GM20000 (cell line): ENCODE data around the gene TMC5.
"Not testable (repeated sequence)": the region's sequence is repeated elsewhere in the genome, so short reads cannot be mapped to it uniquely, and the experiment has no call there.

ENCODE experiments used
- DNase-seq: peaks from one replicate; pipeline ENCODE4 v3.0.0; 2012; ENCODE audit warnings: low spot score
- TF ChIP-seq, protein P1 (sequence below): IDR thresholded peaks from 2 replicates; pipeline ENCODE4 v1.5.1; 2012; ENCODE audit warnings: mild to moderate bottlenecking, control low read depth; ENCODE audit errors: extremely low read depth, missing control alignments

The TMC5 gene

DNA sequence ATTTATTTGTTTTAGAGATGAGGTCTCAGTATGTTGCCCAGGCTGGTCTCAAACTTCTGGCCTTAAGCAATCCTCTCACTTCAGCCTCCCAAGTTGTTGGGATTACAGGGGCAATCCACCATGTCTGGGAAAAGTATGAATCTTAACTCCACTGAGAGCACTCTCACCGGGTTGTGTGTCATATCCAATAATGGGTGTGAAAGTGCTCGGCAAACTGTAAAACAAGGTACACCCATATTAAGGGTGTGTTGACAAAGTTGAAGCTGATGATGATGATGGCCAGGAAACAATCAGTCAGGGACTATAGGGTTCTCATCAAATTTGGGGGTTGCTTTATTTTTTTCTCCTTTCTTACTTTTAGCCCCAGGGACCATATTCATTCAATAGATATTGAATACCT, 25.3 kb upstream of the TMC5 start:
- DNase-seq = no peak
- TF ChIP-seq, protein P1, sequence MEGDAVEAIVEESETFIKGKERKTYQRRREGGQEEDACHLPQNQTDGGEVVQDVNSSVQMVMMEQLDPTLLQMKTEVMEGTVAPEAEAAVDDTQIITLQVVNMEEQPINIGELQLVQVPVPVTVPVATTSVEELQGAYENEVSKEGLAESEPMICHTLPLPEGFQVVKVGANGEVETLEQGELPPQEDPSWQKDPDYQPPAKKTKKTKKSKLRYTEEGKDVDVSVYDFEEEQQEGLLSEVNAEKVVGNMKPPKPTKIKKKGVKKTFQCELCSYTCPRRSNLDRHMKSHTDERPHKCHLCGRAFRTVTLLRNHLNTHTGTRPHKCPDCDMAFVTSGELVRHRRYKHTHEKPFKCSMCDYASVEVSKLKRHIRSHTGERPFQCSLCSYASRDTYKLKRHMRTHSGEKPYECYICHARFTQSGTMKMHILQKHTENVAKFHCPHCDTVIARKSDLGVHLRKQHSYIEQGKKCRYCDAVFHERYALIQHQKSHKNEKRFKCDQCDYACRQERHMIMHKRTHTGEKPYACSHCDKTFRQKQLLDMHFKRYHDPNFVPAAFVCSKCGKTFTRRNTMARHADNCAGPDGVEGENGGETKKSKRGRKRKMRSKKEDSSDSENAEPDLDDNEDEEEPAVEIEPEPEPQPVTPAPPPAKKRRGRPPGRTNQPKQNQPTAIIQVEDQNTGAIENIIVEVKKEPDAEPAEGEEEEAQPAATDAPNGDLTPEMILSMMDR = no peak

DNA sequence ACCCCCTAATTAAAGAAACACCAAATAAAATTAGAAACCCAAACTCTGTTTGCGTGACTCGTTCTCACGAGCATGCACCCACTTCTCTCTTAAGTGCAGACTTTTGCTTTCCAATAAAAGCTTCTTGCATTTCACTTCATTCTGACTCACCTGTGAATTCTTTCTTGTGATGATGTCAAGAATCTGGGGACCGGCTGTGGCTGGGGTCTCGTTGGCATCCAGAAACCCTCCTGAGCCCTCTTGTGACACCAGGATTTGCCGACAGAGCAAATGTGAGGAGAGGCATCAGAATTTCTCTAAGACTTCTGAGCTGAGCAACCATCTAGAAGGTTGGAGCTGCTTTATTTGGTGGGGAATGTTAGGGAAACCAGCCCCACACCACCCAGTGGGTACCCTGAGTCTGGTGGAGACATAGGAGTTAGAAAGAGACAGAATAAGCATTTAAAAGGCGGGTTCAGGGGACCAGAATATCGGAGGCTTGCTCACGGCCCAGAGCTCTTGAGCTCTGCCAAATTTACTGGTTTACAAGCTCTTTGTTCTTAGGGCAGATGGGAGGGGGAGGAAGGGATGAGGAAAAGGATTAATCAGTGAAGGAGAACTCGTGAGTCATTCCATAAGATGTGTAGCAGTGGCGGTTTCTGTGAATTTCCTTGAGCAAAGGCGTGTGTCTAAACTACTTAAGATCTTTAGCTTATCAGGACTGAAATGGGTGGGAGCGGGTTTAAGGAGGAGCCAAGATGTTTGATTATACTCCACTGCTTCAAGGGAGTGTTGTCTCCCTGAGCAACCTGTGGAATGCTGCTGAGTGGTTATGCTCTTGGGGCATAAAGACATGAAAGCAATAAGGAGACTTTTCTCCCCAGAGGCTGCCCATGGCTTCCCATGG, 24.2 kb upstream of the TMC5 start:
- TF ChIP-seq, protein P1 = no peak
- DNase-seq = no peak

DNA sequence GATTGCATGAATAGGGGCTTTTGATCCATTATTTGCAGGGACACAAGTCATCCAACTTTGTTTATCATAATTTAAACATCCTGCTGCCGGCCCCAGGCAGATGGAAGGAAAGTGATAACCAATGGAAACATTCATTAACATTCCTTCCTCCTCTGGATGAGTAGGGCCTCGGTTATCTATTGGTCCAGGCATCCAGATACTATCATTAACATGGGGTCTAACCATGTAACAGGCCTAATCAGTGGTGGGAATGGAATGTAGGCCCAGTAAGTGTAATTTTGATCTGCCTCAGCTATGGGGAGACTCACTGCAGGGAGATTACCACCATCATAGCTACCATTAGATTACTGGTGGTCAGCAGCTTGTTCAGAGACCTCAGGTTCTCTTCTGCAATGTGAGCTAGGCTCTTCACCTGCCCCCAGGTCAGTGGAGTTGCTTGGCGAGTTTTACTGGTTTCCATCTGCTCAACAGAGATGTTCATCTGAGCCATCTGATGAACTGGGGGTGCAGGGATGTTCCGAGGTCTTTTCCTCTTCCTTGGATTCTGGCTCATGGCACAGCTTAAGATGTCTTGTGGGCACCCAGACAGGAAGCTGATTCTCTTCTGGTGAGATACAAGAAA, 21.9 kb upstream of the TMC5 start:
- not testable (repeated sequence) for DNase-seq

DNA sequence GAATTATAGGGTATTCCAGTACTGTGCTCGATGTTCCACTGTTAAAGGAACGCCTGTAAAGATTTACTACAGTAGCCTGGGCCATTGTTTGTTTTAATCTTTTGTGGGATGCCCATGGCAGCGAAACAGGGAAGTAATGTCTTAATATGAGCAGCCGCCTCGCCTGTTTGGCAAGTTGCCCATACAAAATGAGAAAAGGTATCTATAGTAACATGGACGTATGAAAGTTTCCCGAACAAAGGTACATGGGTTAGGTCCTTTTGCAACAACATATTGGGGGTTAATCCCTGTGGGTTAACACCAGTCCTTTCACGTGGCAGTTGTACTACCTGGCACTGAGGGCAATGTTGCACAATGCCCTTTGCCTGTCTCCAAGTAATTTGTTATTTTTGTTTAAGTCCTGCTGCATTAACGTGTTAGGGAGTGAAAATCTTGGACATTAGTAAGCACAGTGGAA, 21.1 kb upstream of the TMC5 start:
- TF ChIP-seq, protein P1 = no peak
- no peak for DNase-seq

DNA sequence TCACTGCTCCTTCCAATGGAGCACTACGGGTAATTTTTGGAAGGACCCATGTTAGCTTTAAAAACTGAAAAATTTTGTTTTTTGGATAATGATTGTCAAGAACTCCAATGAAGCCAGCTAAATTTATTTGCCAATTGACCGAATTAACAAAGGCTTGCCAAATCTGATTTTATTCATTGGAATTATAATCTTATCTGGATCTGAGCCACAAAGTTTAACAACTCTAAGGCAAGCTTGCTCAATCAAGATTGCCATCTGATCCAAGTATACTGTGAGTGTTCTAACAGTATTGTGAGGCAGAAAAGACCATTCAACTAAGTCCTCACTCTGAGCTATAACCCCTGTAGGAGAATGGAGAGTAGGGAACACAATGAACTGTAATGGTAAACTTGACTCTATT, 20.3 kb upstream of the TMC5 start:
- DNase-seq = not testable (repeated sequence)

DNA sequence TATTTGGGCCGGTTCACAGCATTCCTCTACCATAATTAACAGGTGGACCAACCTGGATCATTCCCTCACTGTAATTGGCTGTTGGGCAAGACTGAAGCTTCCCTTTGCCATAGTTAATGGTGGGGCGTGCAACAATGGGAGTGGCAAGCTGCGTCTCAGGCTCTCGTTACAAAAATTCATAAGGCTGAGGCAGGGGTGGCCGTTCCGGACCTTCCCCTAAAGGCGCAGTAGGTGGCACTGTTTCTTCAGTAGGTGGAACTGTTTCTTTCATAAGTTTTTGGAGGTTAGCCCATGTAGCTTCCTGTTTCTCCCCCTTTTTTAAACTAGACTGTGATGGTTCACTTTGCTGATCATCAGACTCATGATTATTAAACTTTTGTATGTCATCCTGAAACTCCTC, 17.0 kb upstream of the TMC5 start:
- TF ChIP-seq, protein P1 = no peak
- no peak for DNase-seq

DNA sequence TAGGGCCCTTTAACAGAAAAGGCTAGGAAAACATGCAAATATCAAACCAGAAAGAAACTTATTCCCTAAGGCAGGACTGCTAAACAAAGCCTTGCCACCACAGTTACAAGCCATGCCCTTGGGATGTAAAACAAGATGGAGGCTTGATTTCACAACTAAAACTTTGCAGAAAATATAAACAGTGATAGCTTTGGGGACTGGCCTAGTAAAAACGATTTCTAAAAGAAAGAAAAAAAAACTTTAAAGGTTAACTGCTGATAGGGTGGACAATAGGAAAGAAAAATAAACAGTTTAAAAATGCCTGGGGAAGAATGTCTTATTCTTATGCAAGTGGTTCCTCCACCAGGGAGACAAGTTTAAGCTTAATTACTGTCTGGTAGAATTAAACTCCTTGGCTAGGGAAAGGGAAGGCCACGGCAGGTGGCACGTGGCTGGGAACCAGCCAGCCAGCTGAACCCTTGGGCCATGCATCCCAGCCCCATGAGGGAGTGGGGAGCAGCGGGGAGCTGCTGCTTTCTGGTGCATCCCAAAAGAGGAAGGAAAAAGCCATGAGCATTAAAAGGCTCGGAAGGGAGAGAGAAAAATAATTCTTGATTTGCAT, 10.7 kb upstream of the TMC5 start:
- DNase-seq = no peak
- TF ChIP-seq, protein P1 = no peak

DNA sequence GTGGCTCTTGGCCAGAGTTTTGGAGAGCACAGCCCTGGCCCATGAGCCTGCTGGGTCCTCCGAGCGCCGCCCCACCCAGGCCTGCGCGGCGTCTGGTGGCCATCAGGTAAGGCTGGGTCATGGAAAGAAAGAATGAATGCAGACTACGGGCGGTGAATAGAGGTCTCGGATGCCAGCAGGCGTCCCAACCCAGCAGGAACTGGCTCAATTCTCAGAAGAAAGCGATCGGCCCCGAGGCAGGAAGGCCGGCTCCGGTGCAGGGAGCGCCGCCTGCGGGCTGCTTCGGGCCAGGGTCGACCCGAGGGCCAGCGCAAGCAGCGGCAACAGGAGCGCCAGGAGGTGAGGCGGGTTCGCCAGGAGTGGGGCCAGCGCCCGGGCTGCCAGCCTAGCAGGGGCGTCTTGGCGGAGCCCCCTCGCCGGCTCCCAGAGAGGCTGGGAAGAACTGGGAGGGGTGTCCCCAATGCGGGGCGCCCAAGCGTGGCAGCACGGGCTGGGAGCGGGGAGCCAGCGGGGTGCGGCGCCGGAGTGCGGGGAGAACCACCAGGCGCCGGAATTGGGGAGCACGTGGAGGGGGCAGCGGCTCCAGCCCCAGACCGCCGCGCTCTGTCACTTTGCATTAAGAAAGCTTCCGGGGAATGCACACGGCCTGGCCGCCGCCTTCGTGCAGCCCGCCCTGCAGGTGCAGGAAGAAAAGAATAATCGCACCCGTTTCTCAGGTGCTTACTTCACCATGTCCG, 7.1 kb upstream of the TMC5 start:
- TF ChIP-seq, protein P1 = peak; percentile 10
- peak; percentile 53 for DNase-seq
